ENCODE results near the gene HNRNPM.

The HNRNPM gene

GRCh38 chr19:8484331-8484894 is 39.6 kb downstream of the HNRNPM start:
- in situ Hi-C loops (cut with MboI; ENCODE audit: low sequenced_read_pairs), result no loop called here

DNA sequence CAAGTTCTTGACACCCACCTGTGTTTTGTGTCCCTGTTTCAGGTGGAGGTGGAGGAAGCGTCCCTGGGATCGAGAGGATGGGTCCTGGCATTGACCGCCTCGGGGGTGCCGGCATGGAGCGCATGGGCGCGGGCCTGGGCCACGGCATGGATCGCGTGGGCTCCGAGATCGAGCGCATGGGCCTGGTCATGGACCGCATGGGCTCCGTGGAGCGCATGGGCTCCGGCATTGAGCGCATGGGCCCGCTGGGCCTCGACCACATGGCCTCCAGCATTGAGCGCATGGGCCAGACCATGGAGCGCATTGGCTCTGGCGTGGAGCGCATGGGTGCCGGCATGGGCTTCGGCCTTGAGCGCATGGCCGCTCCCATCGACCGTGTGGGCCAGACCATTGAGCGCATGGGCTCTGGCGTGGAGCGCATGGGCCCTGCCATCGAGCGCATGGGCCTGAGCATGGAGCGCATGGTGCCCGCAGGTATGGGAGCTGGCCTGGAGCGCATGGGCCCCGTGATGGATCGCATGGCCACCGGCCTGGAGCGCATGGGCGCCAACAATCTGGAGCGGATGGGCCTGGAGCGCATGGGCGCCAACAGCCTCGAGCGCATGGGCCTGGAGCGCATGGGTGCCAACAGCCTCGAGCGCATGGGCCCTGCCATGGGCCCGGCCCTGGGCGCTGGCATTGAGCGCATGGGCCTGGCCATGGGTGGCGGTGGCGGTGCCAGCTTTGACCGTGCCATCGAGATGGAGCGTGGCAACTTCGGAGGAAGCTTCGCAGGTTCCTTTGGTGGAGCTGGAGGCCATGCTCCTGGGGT is 41.0 kb downstream of the HNRNPM start:
- in situ Hi-C loops (cut with MboI; ENCODE audit: low sequenced_read_pairs), result no loop called here

GRCh38 chr19:8486661-8487136 is 41.9 kb downstream of the HNRNPM start:
- in situ Hi-C loops (cut with MboI; ENCODE audit: low sequenced_read_pairs), result no loop called here

DNA sequence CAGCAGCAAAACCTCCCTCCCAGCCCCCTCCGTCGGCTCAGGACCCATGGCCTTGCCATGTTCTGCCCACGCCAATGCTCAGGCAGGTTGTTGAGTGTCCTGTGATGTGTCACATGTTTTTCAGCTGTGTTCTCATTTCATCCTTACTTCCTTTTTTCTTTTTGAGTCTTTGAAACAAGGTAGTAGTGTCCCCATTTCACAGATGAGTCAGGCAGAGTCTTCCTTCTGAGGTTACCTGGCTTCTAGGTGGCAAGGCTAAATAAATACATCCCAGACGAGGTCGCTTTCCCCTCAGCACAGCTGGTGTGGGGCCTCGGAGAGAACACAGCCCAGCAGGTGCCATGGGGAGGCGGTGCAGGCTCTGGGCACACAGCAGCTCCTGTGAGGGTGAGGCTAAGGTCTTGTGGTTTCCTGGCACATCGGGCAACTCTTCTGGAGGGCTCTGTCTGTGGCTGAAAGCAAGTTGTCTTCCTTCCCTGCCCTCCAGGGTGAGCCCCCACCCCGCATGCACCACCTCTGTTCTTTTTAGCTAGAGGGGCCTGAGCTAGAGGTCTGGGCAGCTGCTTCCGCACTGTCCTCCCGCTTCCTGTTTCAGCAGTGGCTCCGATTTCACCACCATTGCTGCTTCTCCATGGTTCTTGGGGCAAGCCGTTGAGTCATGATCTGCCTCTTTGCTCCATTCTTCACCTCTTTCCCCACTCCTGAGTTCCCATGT is 42.5 kb downstream of the HNRNPM start:
- in situ Hi-C loops (cut with MboI; ENCODE audit: low sequenced_read_pairs), result no loop called here

GRCh38 chr19:8488365-8488764 is 43.6 kb downstream of the HNRNPM start:
- in situ Hi-C loops (cut with MboI; ENCODE audit: low sequenced_read_pairs), result no loop called here

GRCh38 chr19:8489561-8490394 is 45.0 kb downstream of the HNRNPM start:
- in situ Hi-C loops (cut with MboI; ENCODE audit: low sequenced_read_pairs), result no loop called here

- in situ Hi-C loops (cut with MboI; ENCODE audit: low sequenced_read_pairs), result no loop called here
Observed at GRCh38 chr19:8490395-8490760, 45.6 kb downstream of the HNRNPM start.

DNA sequence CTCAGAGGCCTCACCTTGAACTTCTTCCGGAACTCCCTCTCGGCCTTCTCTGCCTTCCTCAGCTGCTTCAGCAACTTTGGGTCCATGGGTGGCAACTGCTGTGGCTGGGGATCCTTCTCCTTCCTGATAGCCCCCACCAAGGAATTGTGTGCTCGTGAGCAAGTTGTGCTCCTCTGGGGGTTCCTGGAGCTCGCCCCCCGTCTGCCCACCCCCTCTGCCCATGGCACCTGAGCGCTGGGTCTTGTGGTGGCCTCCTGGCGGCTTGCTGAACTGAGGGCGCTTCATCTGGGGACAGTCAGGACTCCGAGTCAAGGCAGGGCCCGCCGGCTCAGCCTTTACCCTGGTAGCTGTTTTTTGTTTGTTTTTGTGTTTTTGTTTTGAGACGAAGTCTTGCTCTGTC is 46.1 kb downstream of the HNRNPM start:
- in situ Hi-C loops (cut with MboI; ENCODE audit: low sequenced_read_pairs), result no loop called here

GRCh38 chr19:8491574-8491973 is 46.8 kb downstream of the HNRNPM start:
- in situ Hi-C loops (cut with MboI; ENCODE audit: low sequenced_read_pairs), result no loop called here

DNA sequence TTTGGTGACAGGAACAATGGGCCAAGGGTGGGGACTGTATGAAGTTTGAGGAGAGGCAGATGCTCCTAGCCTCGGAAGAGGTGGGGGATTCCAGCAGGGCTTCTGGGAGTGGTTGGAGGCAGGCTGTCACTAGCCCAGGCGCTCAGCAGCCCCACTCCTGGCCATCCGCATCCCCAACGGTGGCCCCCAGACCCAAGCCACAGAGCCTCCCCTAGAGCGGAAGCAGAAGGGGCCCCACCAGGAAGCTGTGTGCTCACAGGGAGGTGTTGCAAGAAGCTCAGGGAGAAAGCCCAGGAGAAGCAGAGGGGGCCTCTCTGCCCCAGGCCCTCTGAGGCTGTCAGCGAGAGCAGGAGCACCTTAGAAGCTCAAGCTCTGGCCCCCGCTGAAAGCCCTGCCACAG is 49.4 kb downstream of the HNRNPM start:
- in situ Hi-C loops (cut with MboI; ENCODE audit: low sequenced_read_pairs), result no loop called here

DNA sequence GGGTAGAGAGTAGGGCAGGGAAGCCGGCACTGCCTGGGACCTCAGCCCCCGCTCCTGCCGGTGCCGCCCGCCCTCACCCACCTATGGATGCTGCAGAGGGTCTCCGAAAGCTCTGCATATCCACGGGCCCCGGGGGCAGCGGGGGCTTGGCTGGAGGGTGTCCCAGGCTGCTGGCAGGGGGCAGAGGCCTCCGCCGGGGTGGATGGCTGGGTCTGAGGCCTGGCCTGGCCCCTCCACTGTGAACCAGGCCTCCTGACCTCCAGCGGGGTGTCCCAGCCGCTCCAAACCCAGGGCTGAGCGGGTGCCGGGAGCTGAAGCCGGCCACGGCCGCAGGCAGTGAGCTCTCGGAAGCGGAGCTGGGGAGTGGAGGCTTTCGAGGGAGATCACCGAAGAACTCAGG is 53.5 kb downstream of the HNRNPM start:
- in situ Hi-C loops (cut with MboI; ENCODE audit: low sequenced_read_pairs), result no loop called here

GRCh38 chr19:8499048-8499833 is 54.5 kb downstream of the HNRNPM start:
- in situ Hi-C loops (cut with MboI; ENCODE audit: low sequenced_read_pairs), result no loop called here

DNA sequence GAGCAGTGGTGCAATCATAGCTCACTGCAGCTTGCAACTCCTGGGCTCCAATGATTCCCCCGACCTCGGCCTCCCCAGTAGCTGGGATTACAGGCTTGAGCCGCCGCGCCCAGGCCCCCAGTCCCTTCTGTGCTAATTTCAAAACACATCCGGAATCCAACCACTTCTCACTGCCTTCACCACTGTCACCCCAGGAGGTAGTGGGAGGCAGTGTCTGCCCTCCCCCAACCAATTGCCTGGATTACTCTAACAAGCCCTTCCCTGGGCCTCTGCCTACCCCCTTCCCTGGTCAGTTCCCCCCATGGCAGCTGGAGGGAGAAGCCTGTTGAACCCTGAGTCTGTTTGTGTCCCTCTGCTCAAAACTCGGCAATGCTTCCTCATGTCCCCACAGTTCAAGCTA is 55.4 kb downstream of the HNRNPM start:
- in situ Hi-C loops (cut with MboI; ENCODE audit: low sequenced_read_pairs), result no loop called here

GRCh38 chr19:8501516-8501915 is 56.7 kb downstream of the HNRNPM start:
- in situ Hi-C loops (cut with MboI; ENCODE audit: low sequenced_read_pairs), result no loop called here

DNA sequence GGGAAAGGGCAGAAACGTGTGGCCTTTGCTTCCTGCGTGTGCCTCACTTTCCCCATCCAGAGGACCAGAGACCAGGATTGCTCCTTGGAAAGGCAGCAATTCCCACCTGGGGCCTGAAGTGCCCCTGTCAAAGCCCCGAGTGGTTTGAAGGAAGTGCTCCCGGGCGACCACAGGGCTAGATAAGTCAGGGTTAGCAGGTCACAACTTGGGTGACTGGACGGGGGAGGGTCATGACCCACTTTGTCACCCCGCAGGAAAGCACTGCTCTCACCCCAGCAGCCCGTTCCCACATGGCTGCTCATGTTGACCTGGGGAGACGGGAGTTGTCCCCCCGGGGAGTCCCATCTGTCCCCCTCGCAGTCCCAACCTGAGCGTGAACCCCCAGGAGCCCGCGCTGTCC is 57.2 kb downstream of the HNRNPM start:
- in situ Hi-C loops (cut with MboI; ENCODE audit: low sequenced_read_pairs), result no loop called here

- in situ Hi-C loops (cut with MboI; ENCODE audit: low sequenced_read_pairs), result no loop called here
Observed at GRCh38 chr19:8503510-8503909, 58.7 kb downstream of the HNRNPM start.

GRCh38 chr19:8504171-8504570 is 59.4 kb downstream of the HNRNPM start:
- in situ Hi-C loops (cut with MboI; ENCODE audit: low sequenced_read_pairs), result no loop called here

GRCh38 chr19:8504919-8505318 is 60.1 kb downstream of the HNRNPM start:
- in situ Hi-C loops (cut with MboI; ENCODE audit: low sequenced_read_pairs), result no loop called here

DNA sequence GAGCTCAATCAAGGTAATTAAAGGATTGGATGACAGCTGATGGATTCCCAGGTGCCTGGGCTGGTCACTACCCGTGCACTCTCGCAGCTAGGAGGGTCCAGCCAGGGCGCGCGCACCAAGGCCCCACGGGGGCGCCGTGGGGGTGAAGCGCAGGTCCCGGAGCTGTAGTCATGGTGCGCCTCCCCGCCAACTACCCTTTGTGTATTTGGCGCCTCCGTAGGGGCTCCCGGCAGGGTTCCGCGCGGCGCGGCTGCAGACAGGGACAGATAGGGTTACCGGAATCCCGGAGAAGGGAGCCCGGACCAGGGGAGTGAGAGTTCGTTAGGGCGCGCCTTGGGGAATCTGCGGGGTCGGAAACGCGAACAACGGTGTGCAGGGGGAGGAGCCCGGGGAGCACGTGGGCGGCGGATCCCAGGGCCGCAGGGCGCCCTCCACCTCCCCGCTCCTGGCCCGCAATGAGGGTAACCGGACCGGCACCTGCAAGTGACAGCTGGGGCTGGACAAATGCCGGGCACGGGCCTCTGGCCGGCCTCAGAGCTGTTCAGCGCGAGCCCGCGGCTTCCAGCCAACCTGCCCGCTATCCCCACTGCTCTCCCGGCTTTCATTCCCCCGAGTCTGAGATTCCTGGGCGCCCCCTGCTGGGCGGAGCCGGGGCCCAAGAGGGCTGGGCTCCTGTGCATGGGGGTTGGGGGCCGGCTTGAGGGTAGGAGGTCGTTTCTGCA is 61.1 kb downstream of the HNRNPM start:
- in situ Hi-C loops (cut with MboI; ENCODE audit: low sequenced_read_pairs), result no loop called here
